COLO668 (cell line): ENCODE data around the gene IRF2BPL.

Source experiments
- DNase-seq: peaks from one replicate; lab custom pipeline; 2025; ENCODE audit not compliant: unreplicated experiment; lab: John Stamatoyannopoulos, UW

IRF2BPL gene

DNA sequence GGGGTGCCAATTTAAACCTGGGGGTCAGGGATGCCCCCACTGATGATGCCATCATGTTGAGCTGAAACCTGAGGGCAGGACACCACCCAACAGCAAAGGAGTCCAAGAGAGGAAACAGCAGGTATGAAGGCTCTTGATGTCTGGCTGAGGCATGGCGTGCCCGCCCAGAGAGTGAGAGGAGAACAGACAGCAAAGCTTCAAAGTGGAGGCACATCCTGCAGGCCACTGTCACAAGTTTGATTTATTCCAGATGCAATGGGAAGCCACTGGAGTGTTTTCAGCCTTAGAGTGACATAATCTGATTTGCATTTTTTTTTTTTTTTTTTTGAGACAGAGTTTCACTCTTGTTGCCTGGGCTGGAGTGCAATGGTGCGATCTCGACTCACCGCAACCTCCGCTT is 34.8 kb downstream of the IRF2BPL start:
- no peak for DNase-seq

DNA sequence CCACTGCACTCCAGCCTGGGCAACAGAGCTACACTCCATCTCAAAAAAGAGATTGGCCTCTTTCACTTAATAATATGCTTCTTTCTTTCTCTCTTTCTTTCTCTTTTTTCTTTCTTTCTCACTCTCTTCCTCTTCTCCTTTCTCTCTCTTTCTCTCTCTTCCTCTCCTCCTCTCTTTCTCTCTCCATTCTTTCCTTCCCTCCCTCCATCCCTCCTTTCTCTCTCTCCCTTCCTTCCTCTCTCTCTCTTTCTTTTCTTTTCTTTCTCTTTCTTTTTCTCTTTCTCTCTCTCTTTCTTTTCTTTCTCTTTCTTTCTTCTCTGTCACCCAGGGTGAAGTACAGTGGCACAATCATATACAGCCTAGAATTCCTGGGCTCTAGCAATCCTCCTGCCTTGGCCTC is 38.4 kb downstream of the IRF2BPL start:
- DNase-seq: no peak

DNA sequence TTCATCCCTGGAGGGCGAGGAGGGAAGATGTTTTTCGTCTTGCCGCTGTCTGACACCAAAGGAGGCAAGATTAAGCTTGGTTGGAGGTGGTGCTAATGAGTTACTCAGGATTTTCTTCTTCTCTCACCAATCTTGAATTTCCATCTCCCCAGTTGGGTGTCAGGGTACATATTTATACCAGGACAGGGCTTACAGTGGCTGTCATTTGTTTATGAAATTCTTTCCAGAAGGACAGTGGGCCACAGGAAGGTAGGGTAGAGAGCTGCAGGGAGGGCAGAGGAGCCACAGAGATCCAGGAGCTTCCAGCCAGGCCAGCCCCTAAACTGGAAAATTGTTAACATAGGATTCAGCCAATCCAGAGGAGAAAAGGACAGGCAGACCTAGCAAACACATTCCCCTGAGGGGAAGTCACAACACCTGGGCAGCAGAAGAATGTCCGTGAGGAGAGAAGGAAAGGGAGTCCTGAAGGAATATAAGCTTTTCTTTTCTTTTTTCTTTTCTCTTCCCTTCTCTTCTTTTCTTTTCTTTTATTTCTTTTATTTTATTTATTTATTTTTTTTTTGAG is 40.5 kb downstream of the IRF2BPL start:
- DNase-seq: no peak

DNA sequence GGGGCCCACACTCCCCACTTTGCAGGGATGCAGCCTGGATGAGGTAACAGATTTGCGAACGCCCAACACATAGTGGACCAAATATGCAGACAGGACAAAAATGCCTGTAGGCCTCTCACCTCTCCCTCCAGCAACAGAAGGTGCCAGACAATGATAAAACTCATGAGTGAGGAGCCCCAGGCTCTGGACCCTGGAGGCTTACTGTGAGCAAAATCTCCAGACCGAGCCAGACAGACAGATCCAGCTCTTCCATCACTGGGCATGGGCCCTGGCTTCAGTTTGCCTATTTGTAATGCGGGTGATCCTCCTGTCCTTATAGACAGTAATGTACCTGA is 42.3 kb downstream of the IRF2BPL start:
- no peak for DNase-seq

DNA sequence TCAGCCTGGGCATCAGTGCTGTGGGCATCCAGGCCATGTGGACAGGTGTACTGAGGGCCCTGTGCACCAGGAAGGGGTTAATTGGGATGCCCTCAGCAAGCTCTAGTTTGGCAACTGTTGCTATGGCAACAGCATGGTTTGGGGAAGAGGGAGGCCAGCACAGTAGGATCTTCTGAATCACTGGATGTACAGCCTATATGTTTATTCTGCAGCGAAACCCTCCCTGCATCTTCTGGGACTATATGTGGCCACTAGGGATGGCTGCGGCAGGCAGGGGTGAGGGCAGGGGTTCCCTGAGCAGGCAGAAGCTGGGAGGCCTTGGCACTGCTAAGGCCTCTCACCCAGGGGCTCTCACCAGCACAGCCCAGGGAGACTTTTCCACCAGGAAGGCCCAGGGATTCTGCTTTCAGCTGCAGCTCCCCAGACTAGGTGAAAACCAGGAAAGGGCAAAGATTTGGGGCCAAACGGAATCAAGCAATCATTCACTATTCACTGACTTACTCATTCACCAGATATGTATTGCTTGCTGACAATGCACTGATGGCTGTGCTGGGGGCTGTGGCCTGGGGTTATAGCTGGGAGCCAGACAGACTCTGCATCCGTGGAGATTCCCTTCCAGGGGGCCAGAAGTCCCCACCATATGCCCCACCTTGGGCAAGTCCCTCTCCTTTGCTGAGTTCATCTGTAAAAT is 42.8 kb downstream of the IRF2BPL start:
- DNase-seq: no peak

DNA sequence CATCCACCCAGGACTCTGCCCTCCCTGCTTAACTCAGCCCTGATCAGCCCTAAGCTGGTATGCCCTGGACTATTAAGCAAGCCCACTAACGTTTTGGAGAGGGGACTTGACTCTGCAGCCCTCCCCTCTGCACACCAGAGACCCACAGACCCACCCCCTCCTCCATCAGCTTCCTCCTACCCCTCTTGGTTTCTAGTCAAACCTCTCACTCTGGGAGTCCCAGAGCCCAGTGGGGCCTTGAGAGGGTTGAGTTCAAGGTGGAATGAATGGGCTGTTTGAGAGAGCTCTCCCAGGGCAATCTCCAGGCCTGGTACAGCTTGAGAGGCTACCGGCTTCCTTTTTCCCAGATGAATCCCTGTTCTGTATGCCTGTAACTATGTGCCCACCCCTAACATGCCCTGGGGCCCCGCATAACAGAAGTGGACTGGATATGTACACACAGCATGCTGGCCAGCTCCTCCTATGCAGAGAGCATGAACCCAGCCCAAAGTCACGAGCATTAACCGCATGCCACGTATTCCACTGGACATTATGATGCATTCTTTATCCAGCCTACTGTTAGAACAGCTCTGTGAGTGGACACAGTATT is 43.6 kb downstream of the IRF2BPL start:
- DNase-seq: no peak

DNA sequence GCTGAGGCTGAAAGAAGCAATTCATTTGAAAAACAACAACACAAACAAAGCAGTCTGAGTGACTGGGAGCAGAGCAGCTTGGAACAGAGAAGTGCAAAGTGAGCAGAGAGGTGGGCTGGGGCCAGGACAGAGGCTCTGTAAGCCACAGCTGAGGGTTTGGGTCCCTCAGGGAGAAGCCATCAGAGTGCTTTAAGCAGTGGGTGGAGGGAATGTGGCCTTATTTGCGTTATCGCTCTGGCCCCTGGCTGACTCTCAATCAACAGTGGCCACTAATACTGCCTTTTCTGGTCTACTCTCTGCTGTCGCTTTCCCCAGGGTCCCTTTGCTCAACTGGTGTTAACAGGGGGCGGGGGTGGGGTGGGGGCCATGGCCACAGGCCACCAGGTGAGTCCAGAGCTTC is 44.2 kb downstream of the IRF2BPL start:
- DNase-seq: no peak

DNA sequence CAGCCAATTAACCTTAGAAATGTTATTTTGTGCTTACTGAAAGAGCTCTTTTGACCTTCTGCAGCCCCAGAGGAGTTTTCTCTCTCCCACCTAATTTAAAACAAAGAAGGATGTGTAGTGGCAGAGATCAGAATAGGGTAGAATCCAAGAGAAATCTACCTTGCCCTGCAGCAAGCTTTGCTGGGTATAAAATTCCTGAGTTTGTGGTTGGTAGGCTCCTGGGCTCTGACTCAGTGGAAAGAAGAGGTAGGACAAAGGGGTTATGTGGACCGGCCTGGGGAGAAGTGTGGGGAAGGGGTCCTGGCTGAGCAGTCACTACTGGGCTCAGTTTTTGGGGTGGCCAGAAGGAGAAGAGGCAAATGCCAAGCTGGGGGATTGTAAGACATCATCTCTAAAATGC is 46.8 kb downstream of the IRF2BPL start:
- no peak for DNase-seq

DNA sequence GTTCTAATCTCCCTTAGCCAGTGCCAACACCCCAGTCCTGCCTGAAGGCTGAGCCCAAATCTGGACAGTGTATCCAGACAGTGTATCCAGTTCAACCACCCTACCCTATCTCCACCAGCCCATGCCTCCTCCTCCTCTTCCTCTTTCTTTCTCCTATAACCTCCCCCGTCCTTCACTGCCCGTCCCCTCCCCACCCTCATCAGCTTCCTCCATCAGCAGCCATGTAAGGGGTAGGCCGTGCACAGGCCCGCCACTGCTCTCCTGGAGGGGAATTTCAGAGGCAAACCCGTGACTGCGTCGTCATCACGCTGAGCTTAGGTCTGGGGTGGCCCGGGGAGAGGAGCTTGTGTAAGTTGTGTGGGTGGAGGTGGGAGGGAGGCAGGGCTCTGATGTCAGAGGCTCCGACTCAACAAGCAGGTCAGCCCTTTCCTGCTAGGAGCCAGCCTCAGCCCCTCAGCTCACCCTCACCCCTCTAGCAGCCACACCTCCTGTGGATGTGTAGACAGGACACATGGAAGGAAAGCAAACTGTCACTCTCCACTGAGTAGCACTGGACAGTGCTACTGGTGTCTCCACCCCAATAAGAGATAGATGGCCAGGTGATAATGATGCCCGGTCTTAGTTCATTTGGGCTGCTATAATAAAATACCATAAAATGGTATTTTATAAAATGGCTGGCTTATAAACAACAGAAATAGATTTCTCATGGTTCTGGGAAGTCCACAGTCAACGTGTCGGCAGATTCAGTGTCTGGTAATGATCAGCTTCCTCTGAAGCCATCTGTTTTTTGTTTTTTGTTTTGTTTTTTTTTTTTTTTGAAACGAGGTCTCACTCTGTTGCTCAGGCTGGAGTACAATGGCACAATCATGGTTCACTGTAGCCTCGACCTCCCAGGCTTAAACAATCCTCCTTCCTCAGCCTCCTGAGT is 50.5 kb downstream of the IRF2BPL start:
- DNase-seq: no peak

DNA sequence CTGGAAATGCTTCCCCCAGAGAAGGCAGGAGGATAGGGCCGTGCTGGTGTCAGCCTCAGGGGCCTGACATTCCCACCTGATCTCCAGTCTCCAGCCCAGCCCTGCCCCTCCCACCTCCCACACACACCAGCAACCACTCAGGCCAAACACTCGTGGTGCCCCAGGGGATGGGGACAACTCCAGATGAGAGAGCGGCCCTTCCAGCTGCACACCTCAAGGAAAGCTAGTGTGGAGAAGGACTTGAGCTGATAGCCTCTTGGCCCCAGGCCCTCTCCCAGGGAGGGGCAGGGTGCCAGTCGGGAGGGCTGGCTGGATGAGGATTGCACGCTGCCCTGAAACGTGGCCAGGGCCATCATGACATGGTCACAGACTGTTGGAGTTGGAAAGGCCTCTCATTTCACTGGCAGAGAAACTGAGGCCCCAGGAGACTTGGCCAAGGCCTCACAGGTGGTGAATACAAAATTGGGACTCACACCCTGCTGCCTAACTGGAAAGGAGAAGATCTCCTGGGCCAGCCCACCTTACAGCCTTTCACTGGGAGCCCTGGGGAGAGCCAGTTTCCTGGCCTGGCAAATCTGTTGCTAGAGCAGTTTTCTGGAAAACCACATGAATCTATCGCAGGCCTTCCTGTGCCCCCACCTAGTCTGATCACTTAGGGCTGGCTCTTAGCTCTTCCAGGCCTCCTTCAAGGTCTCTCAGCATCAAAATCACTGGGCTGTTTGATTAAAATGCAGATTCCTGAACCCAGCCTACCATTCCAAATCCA is 52.1 kb downstream of the IRF2BPL start:
- DNase-seq: no peak

DNA sequence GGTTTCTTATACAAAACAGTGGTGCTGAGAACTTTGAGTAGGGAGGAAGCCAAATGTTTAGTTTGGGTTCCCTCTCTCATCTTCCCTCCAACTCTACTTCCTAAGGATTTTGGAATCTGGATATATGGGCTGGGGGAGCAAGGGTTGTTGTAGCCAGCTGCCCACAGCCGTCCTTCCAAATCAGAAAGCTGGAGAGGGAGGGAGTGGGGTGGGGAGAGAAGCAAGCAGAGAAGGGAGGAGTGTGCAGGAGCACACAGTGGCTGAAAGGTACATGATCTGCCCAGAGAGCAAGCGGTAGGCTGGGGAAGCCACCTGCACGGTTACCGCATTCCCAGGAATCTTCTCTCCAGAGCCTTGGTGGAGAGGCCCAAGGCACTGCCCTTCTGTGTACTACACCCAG is 52.7 kb downstream of the IRF2BPL start:
- no peak for DNase-seq

DNA sequence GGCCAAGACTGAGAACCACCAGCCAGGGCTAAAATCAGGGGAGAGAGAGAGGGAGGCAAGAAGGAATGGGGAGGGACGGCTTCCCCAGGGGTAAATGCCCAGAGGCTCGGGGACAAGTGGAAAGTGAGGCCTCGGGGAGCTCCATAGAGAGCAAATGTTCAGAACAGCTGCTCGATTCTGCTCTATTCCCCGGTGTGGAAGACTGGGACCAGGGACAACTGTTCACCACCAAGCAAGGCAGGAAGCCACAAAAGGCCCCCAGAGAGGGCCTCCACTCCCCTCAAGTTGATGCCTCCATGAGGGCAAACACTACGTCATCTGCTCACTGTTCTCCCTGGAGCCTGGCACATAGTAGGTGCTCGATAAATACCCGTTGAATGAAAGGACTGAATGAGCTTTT is 53.5 kb downstream of the IRF2BPL start:
- DNase-seq: no peak
